CD4-positive, alpha-beta T cell treated with Interleukin-4 for 4 hours (primary cell): ENCODE data around the gene AZIN2.
"Not testable (repeated sequence)": the region's sequence is repeated elsewhere in the genome, so short reads cannot be mapped to it uniquely, and the experiment has no call there.

Source experiments
- DNase-seq: peaks from one replicate; pipeline ENCODE4 v3.0.0-alpha.2; 2020

The AZIN2 gene

GRCh38 chr1:33096363-33097005 is 15.5 kb downstream of the AZIN2 start:
- DNase-seq: no peak

- DNase-seq: no peak
Observed at GRCh38 chr1:33097137-33097611, 16.2 kb downstream of the AZIN2 start.

GRCh38 chr1:33097762-33098161 is 16.8 kb downstream of the AZIN2 start:
- no peak for DNase-seq

- no peak for DNase-seq
Observed at GRCh38 chr1:33098371-33098770, 17.4 kb downstream of the AZIN2 start.

- peak; percentile 68 for DNase-seq
Observed at GRCh38 chr1:33099290-33100118, 18.6 kb downstream of the AZIN2 start.

- not testable (repeated sequence) for DNase-seq
Observed at GRCh38 chr1:33100119-33100415, 19.1 kb downstream of the AZIN2 start.

- no peak for DNase-seq
Observed at GRCh38 chr1:33110477-33110876, 29.5 kb downstream of the AZIN2 start.

GRCh38 chr1:33111965-33112364 is 31.0 kb downstream of the AZIN2 start:
- peak; percentile 15 for DNase-seq

- DNase-seq: no peak
Observed at GRCh38 chr1:33117440-33118085, 36.6 kb downstream of the AZIN2 start.

- DNase-seq: no peak
Observed at GRCh38 chr1:33118274-33118673, 37.3 kb downstream of the AZIN2 start.

- DNase-seq: no peak
Observed at GRCh38 chr1:33119050-33119449, 38.1 kb downstream of the AZIN2 start.

- DNase-seq: no peak
Observed at GRCh38 chr1:33119532-33120217, 38.7 kb downstream of the AZIN2 start.

- no peak for DNase-seq
Observed at GRCh38 chr1:33120436-33121231, 39.7 kb downstream of the AZIN2 start.

- DNase-seq: no peak
Observed at GRCh38 chr1:33121728-33122127, 40.8 kb downstream of the AZIN2 start.

- no peak for DNase-seq
Observed at GRCh38 chr1:33122483-33123178, 41.7 kb downstream of the AZIN2 start.

- no peak for DNase-seq
Observed at GRCh38 chr1:33123266-33123665, 42.3 kb downstream of the AZIN2 start.

GRCh38 chr1:33124647-33125046 is 43.7 kb downstream of the AZIN2 start:
- not testable (repeated sequence) for DNase-seq

- DNase-seq: no peak
Observed at GRCh38 chr1:33126411-33127000, 45.6 kb downstream of the AZIN2 start.

- DNase-seq: peak; percentile 100
Observed at GRCh38 chr1:33127001-33127823, 46.3 kb downstream of the AZIN2 start.

- no peak for DNase-seq
Observed at GRCh38 chr1:33128781-33129180, 47.8 kb downstream of the AZIN2 start.
